Activated naive CD4-positive, alpha-beta T cell treated with anti-CD3 and anti-CD28 coated beads for 36 hours (primary cell): Measurements from ENCODE around the gene TSPAN12. TPM values are rescaled to one million over a fixed set of nuclear protein-coding genes. Genes with fewer than 3 reads are reported as not detected.

Experiments
- CTCF ChIA-PET: fragments of 350-600 bp; sonication (Branson Sonifier 250); formaldehyde crosslinking; loops from one replicate; lab custom pipeline; 2021; ENCODE audit warnings: antibody characterized with exemption; lab: Charles Lee
- DNase-seq: peaks from one replicate; pipeline ENCODE4 v3.0.0-alpha.2; 2020
- H3K27ac Mint-ChIP-seq: one replicate; pipeline ENCODE4 v1.8.0; 2021; ENCODE audit warnings: mild to moderate bottlenecking, mixed read lengths
- H3K27me3 Mint-ChIP-seq: one replicate; pipeline ENCODE4 v1.8.0; 2021; ENCODE audit warnings: low read depth, mixed read lengths
- H3K36me3 Mint-ChIP-seq: one replicate; pipeline ENCODE4 v1.8.0; 2021; ENCODE audit warnings: low read depth, mixed read lengths
- H3K4me1 Mint-ChIP-seq: one replicate; pipeline ENCODE4 v1.8.0; 2021; ENCODE audit warnings: low read depth, mixed read lengths
- H3K4me3 Mint-ChIP-seq: one replicate; pipeline ENCODE4 v1.8.0; 2021; ENCODE audit warnings: mild to moderate bottlenecking, moderate library complexity, mixed read lengths
- H3K9me3 Mint-ChIP-seq: one replicate; pipeline ENCODE4 v1.8.0; 2021; ENCODE audit warnings: mixed read lengths
- intact Hi-C: fragments of 100-400 bp; cut with micrococcal nuclease; formaldehyde crosslinking; loops from one replicate; pipeline ENCODE4 v1.15.1; 2023
- total RNA-seq, 2 experiments: library from RNA; stranded (reverse); gene quantifications; one replicate each; pipeline ENCODE4 v1.2.3, GENCODE V29; 2021

TSPAN12 gene
- total RNA-seq, 2 experiments from 2014 or later, result not detected

DNA sequence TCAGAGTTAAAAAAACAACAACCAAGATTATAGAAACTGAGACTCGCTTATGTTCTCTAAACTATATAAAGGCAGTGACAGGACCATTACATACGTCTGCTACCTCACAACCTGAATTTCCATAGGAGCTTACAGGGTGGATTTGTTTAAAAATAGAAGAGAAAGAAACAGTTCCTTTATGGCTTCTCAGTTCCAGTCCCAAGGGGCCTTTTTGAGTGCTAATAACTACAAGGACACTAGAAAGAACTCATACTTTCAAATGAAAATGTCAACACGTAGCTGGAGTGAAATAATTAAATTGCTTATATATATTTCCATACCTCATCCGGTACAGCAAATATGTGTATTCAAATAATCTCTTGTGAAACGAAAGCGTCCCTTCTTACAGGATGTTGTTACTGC is 19.7 kb downstream of the TSPAN12 start:
- intact Hi-C loops, result no loop called here

GRCh38 chr7:120837599-120837998 is 20.3 kb downstream of the TSPAN12 start:
- CTCF ChIA-PET, result no interaction called here
- no peaks in the 10 kb centered on the region for H3K4me1 Mint-ChIP-seq
- intact Hi-C loops, result no loop called here
- DNase-seq, result no peak
- no peak overlapping the region for H3K27ac Mint-ChIP-seq
- peaks cover 10% of the 10 kb centered on the region for H3K27me3 Mint-ChIP-seq
- H3K4me3 Mint-ChIP-seq, result no peak overlapping the region
- H3K9me3 Mint-ChIP-seq, result no peaks in the 10 kb centered on the region
- H3K36me3 Mint-ChIP-seq, result no peaks in the 10 kb centered on the region

More for the DNA sequence above, 19.7 kb downstream of the TSPAN12 start:
- H3K4me3 Mint-ChIP-seq, result no peak overlapping the region
- DNase-seq, result no peak
- peaks cover 10% of the 10 kb centered on the region for H3K27me3 Mint-ChIP-seq
- H3K9me3 Mint-ChIP-seq, result no peaks in the 10 kb centered on the region
- CTCF ChIA-PET, result no interaction called here
- no peaks in the 10 kb centered on the region for H3K4me1 Mint-ChIP-seq
- H3K36me3 Mint-ChIP-seq, result no peaks in the 10 kb centered on the region
- no peak overlapping the region for H3K27ac Mint-ChIP-seq

DNA sequence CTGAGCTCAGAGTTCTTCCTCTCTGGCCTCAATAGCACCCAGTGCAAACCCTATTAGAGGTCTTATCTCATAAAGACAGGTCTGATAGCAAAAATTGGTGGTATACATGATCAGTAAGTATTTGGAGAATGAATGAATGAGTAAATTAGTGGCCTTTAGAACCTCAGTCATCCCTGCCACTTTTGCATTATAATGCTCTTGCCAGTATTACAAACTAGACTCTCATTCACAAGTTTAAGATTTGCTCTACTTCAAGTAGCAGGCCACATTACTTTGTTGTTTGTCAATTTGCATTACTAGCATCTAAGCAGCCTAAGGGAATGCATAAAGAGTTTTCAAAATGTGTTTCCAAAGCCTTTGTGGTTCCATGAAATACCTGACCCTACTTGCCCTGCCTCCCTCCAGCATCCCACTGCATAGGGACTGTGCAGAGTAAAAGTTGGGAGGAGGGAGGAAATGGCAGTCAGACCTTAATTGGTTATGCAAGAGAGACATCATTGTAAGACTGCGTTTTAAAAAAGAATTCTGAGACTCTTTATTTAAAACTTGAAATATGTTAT is 21.3 kb downstream of the TSPAN12 start:
- Mint-ChIP-seq H3K4me3 (no peak overlapping the region), H3K9me3 (no peaks in the 10 kb centered on the region), H3K27me3 (peaks cover 14% of the 10 kb centered on the region), H3K27ac (no peak overlapping the region), H3K4me1 (no peaks in the 10 kb centered on the region), H3K36me3 (no peaks in the 10 kb centered on the region)
- intact Hi-C loops, result no loop called here
- DNase-seq, result no peak
- CTCF ChIA-PET, result no interaction called here

GRCh38 chr7:120834726-120835125 is 23.2 kb downstream of the TSPAN12 start:
- Mint-ChIP-seq H3K9me3 (no peaks in the 10 kb centered on the region), H3K27me3 (peaks cover 14% of the 10 kb centered on the region), H3K36me3 (no peaks in the 10 kb centered on the region), H3K4me3 (no peak overlapping the region), H3K27ac (no peak overlapping the region), H3K4me1 (no peaks in the 10 kb centered on the region)
- CTCF ChIA-PET, result interaction anchor here (1.0 to 1.1 kb wide), 2 partner anchors 29 to 37 kb away, joined by 3 read pairs; no protein-coding TSS in a partner anchor
- no peak for DNase-seq
- intact Hi-C loops, result no loop called here

DNA sequence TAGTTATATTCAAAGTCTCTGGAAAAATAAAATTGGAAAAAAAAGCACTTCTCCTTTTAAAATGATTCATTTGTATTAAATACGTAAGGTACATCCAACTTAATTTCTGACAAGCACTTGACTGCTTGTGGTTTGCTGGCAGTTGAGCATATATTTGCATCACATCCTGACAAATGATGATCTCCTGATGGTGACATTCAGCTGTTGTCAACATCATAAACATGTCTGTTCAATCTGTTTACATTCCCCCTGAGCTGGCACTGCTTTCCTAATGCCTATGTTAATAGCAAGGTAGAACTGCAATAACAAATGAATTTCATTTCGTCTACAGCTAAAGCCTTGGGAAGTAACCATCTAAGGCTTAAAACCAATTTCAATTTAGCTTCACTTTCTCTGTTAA is 24.4 kb downstream of the TSPAN12 start:
- H3K27ac Mint-ChIP-seq, result no peak overlapping the region
- H3K4me1 Mint-ChIP-seq, result no peaks in the 10 kb centered on the region
- H3K36me3 Mint-ChIP-seq, result no peaks in the 10 kb centered on the region
- no peak for DNase-seq
- peaks cover 9% of the 10 kb centered on the region for H3K27me3 Mint-ChIP-seq
- intact Hi-C loops, result no loop called here
- H3K4me3 Mint-ChIP-seq, result no peak overlapping the region
- H3K9me3 Mint-ChIP-seq, result no peaks in the 10 kb centered on the region
- CTCF ChIA-PET, result interaction anchor here (1.2 kb wide), 1 partner anchor 28 kb away, joined by 3 read pairs; no protein-coding TSS in a partner anchor

- H3K36me3 Mint-ChIP-seq, result no peaks in the 10 kb centered on the region
- CTCF ChIA-PET, result interaction anchor here (0.6 to 1.2 kb wide), 2 partner anchors 27 to 599 kb away, joined by 3 to 4 read pairs; no protein-coding TSS in a partner anchor
- no peaks in the 10 kb centered on the region for H3K9me3 Mint-ChIP-seq
- DNase-seq, result no peak
- H3K4me1 Mint-ChIP-seq, result no peaks in the 10 kb centered on the region
- no peak overlapping the region for H3K27ac Mint-ChIP-seq
- intact Hi-C loops, result no loop called here
- peaks cover 14% of the 10 kb centered on the region for H3K27me3 Mint-ChIP-seq
- H3K4me3 Mint-ChIP-seq, result no peak overlapping the region
Observed at GRCh38 chr7:120832803-120833202, 25.1 kb downstream of the TSPAN12 start.

DNA sequence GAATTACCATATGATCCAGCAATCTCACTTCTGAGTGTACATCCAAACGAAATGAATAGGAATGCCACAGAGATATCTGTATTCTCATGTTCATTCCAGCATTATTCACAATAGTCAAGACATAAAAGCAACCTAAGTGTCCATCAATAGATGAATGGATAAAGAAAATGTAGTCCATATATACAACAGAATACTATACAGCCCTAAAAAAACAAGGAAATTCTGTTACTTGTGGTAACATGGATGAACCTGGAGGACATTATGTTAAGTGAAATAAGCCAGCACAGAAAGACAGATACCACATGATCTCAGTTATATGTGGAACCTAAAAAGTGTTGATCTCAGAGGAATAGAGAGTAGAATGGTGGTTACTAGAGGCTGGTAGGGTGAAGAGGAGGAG is 26.7 kb downstream of the TSPAN12 start:
- H3K4me1 Mint-ChIP-seq, result no peaks in the 10 kb centered on the region
- intact Hi-C loops, result no loop called here
- no peak overlapping the region for H3K4me3 Mint-ChIP-seq
- no peak for DNase-seq
- H3K27me3 Mint-ChIP-seq, result peaks cover 11% of the 10 kb centered on the region
- no peak overlapping the region for H3K27ac Mint-ChIP-seq
- CTCF ChIA-PET, result no interaction called here
- no peaks in the 10 kb centered on the region for H3K9me3 Mint-ChIP-seq
- H3K36me3 Mint-ChIP-seq, result no peaks in the 10 kb centered on the region

GRCh38 chr7:120829487-120829886 is 28.5 kb downstream of the TSPAN12 start:
- CTCF ChIA-PET, result interaction anchor here (0.6 to 0.8 kb wide), 2 partner anchors 19 to 68 kb away, joined by 3 read pairs; no protein-coding TSS in a partner anchor
- Mint-ChIP-seq H3K36me3 (no peaks in the 10 kb centered on the region), H3K4me1 (no peaks in the 10 kb centered on the region), H3K27me3 (peaks cover 9% of the 10 kb centered on the region), H3K9me3 (no peaks in the 10 kb centered on the region), H3K4me3 (no peak overlapping the region), H3K27ac (no peak overlapping the region)
- no peak for DNase-seq
- intact Hi-C loops, result no loop called here

DNA sequence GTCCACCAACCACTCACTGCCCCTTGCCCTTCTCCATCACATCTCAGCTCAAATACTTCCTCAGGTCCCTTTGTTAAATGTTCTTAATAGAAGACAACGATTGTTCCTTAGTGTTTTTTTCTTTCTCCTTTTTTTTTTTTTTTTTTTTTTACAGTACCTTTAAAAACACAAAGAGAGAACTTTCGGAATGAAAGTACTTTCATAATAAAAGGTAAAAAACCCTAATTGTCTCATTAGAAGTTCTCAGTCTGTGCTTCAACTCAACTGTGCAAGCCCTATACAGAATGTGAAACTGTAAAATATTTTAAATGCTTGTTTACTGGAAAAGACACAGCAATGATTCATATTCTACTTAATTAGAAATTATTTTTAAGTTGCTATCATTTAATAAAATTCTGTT is 29.4 kb downstream of the TSPAN12 start:
- intact Hi-C loops, result no loop called here
- Mint-ChIP-seq H3K36me3 (no peaks in the 10 kb centered on the region), H3K4me1 (no peaks in the 10 kb centered on the region), H3K27me3 (peaks cover 9% of the 10 kb centered on the region), H3K4me3 (no peak overlapping the region), H3K27ac (no peak overlapping the region), H3K9me3 (no peaks in the 10 kb centered on the region)
- no peak for DNase-seq
- CTCF ChIA-PET, result interaction anchor here (0.6 kb wide), 1 partner anchor 69 kb away, joined by 3 read pairs; no protein-coding TSS in a partner anchor

DNA sequence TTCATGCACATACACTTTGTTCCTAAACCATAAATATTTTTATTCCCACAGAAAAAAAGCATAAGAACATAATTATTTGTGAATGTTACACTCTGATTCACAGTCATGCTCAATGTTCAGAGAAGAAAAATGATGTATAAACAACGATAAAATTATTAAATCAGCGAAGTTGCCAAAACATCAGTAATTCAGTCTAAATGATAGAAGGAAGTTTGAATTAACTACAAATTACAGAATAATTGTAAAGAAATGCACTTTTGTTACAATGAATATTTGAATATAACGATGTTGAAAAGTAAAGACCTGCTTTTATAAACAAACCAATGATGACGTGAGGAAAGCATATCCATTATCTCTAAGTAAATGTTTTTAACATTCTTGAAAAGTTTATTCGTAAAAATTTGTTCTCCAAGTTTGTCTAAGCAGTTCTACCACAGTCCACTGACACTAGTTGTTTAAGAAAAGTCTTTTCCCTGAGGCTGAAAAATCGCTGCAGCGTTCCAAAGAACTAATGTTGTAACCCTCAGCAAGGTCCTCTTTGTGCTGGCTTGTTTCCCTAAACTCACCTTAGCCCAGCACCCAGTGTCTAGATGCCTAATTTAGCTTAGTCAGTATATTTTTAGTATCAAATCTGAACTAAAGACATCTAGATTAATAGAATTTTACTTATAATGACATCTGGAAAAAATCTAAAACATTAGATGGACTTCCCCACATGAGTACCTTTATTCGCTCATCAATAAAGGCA is 30.4 kb downstream of the TSPAN12 start:
- no peak overlapping the region for H3K4me3 Mint-ChIP-seq
- intact Hi-C loops, result no loop called here

GRCh38 chr7:120825576-120825975 is 32.4 kb downstream of the TSPAN12 start:
- no peak for DNase-seq
- CTCF ChIA-PET, result no interaction called here
- Mint-ChIP-seq H3K9me3 (no peaks in the 10 kb centered on the region), H3K4me1 (no peaks in the 10 kb centered on the region), H3K36me3 (no peaks in the 10 kb centered on the region), H3K27ac (no peak overlapping the region), H3K4me3 (no peak overlapping the region), H3K27me3 (peaks cover 12% of the 10 kb centered on the region)
- intact Hi-C loops, result no loop called here

More for the DNA sequence above, 30.4 kb downstream of the TSPAN12 start:
- Mint-ChIP-seq H3K36me3 (no peaks in the 10 kb centered on the region), H3K4me1 (no peaks in the 10 kb centered on the region), H3K27ac (no peak overlapping the region), H3K9me3 (no peaks in the 10 kb centered on the region), H3K27me3 (peaks cover 12% of the 10 kb centered on the region)
- CTCF ChIA-PET, result no interaction called here
- DNase-seq, result no peak

- H3K36me3 Mint-ChIP-seq, result no peaks in the 10 kb centered on the region
- no peaks in the 10 kb centered on the region for H3K4me1 Mint-ChIP-seq
- no peak for DNase-seq
- peaks cover 15% of the 10 kb centered on the region for H3K27me3 Mint-ChIP-seq
- H3K27ac Mint-ChIP-seq, result no peak overlapping the region
- CTCF ChIA-PET, result no interaction called here
- H3K4me3 Mint-ChIP-seq, result no peak overlapping the region
- H3K9me3 Mint-ChIP-seq, result no peaks in the 10 kb centered on the region
- intact Hi-C loops, result no loop called here
Observed at GRCh38 chr7:120825152-120825551, 32.8 kb downstream of the TSPAN12 start.

DNA sequence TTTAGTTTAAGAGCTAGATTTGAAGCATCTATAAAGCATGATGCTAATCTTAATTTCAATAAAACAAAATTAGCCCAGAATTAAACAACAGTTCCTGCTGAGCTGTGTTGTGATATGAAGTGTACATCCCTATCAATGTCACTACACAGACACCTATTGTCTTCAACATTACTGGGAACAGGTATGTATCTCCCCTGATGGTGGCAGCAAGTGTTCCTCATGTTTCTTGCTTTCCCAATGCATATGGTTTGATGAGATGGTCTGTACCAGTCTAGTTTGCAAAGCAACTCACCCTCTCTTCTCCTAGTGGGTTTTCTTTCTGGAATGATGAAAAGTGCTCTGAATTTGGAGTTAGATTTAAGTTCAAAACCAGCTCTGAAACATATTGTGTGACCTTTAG is 38.1 kb downstream of the TSPAN12 start:
- H3K4me1 Mint-ChIP-seq, result no peaks in the 10 kb centered on the region

More for the DNA sequence above, 38.1 kb downstream of the TSPAN12 start:
- CTCF ChIA-PET, result interaction anchor here (0.9 kb wide), 1 partner anchor 14 kb away, joined by 5 read pairs; no protein-coding TSS in a partner anchor
- Mint-ChIP-seq H3K36me3 (no peaks in the 10 kb centered on the region), H3K27me3 (peaks cover 22% of the 10 kb centered on the region), H3K4me3 (no peak overlapping the region), H3K9me3 (no peaks in the 10 kb centered on the region), H3K27ac (no peak overlapping the region)
- intact Hi-C loops, result no loop called here
- DNase-seq, result no peak
